WTC11 (cell line): ENCODE data around the gene ATP6AP1. TPM values are rescaled to one million over a fixed set of nuclear protein-coding genes. Genes with fewer than 3 reads are reported as not detected.

Experiments
- microRNA-seq: library from miRNA; unstranded; fragments of <30 nt; microRNA quantifications from one replicate; pipeline ENCODE4 v1.2.0, GENCODE V29; 2022; ENCODE audit warnings: borderline number of aligned reads
- total RNA-seq: library from RNA; stranded (reverse); gene quantifications from 3 replicates; pipeline ENCODE4 v1.2.3, GENCODE V29; 2021

Gene ATP6AP1
- total RNA-seq, 1 experiment from 2014 or later, result 43.9 TPM

Small RNAs within 50 kb of the gene (microRNA-seq; reads per million reads assigned to microRNA genes)
- 4.2 reads per million, percentile 9 among the genes with 10 or more reads in this experiment for gene MIR6858

Other genes starting within 250 kb of the ATP6AP1 start
- gene OPN1MW, start 246.1 kb upstream of the ATP6AP1 start, total RNA-seq, result not detected in 3 replicates
- gene OPN1MW2, start 208.9 kb upstream of the ATP6AP1 start, total RNA-seq, result not detected in 3 replicates
- not detected in 3 replicates for gene OPN1MW3, start 171.1 kb upstream of the ATP6AP1 start, total RNA-seq
- not detected in 3 replicates for gene TEX28, start 133.6 kb upstream of the ATP6AP1 start, total RNA-seq
- gene TKTL1, start 132.9 kb upstream of the ATP6AP1 start, total RNA-seq, result 0.46 to 0.53 TPM in 2 of 3 replicates, not detected in the other
- 914 to 1,017 TPM (median 992 TPM) in 3 replicates for gene FLNA, start 54.0 kb upstream of the ATP6AP1 start, total RNA-seq
- gene EMD, start 49.4 kb upstream of the ATP6AP1 start, total RNA-seq, result 69.8 to 78.3 TPM (median 72.7 TPM) in 3 replicates
- gene RPL10, start 30.3 kb upstream of the ATP6AP1 start, total RNA-seq, result 2,241 to 2,474 TPM (median 2,438 TPM) in 3 replicates
- gene DNASE1L1, start 19.4 kb upstream of the ATP6AP1 start, total RNA-seq, result 16.2 to 21.6 TPM (median 21.2 TPM) in 3 replicates
- 43.5 to 48.6 TPM (median 44.5 TPM) in 3 replicates for gene TAFAZZIN, start 17.1 kb upstream of the ATP6AP1 start, total RNA-seq
- gene GDI1, start 8.5 kb downstream of the ATP6AP1 start, total RNA-seq, result 106 to 108 TPM (median 108 TPM) in 3 replicates
- gene FAM50A, start 15.5 kb downstream of the ATP6AP1 start, total RNA-seq, result 50.2 to 51.8 TPM (median 51.1 TPM) in 3 replicates
- 26.6 to 33.1 TPM (median 31.4 TPM) in 3 replicates for gene PLXNA3, start 29.6 kb downstream of the ATP6AP1 start, total RNA-seq
- 46.1 to 52.1 TPM (median 50.2 TPM) in 3 replicates for gene LAGE3, start 50.6 kb downstream of the ATP6AP1 start, total RNA-seq
- 34.0 to 34.7 TPM (median 34.1 TPM) in 3 replicates for gene UBL4A, start 57.9 kb downstream of the ATP6AP1 start, total RNA-seq
- gene SLC10A3, start 62.0 kb downstream of the ATP6AP1 start, total RNA-seq, result 8.7 to 9.8 TPM (median 9.6 TPM) in 3 replicates
- 23.5 to 26.5 TPM (median 25.0 TPM) in 3 replicates for gene FAM3A, start 87.6 kb downstream of the ATP6AP1 start, total RNA-seq
- 64.7 to 72.8 TPM (median 66.0 TPM) in 3 replicates for gene G6PD, start 118.2 kb downstream of the ATP6AP1 start, total RNA-seq
- 20.0 to 29.1 TPM (median 22.1 TPM) in 3 replicates for gene IKBKG, start 118.9 kb downstream of the ATP6AP1 start, total RNA-seq
- not detected in 3 replicates for gene CTAG1A, start 156.5 kb downstream of the ATP6AP1 start, total RNA-seq
- not detected in 3 replicates for gene CTAG1B, start 190.6 kb downstream of the ATP6AP1 start, total RNA-seq
- gene CTAG2, start 224.9 kb downstream of the ATP6AP1 start, total RNA-seq, result not detected in 3 replicates